Transverse colon (tissue), 4 donors: ENCODE measurements around the gene INSYN2B. TPM values are rescaled to one million over a fixed set of nuclear protein-coding genes. Genes with fewer than 3 reads are reported as not detected.

Experiments used
- DNase-seq: peaks from one replicate; pipeline ENCODE4 v3.0.0-alpha.2; 2019
- H3K27ac ChIP-seq, 4 donors: fragments of 200-600 bp; sonication (generic); 2 replicates each; pipeline ENCODE4 v1.5.1; 2016 to 2018; ENCODE audit warnings: inconsistent platforms in 4 of 4
- H3K27me3 ChIP-seq: fragments of 200-600 bp; sonication (generic); 2 replicates; pipeline ENCODE4 v1.5.1; 2017; ENCODE audit warnings: inconsistent platforms
- H3K36me3 ChIP-seq, 4 donors: fragments of 200-600 bp; sonication (generic); 2 replicates each; pipeline ENCODE4 v1.5.1; 2017 to 2019; ENCODE audit warnings: inconsistent platforms in 4 of 4
- H3K4me1 ChIP-seq, 4 donors: fragments of 200-600 bp; sonication (generic); 2 replicates each; pipeline ENCODE4 v1.5.1; 2017 to 2020; ENCODE audit warnings: inconsistent platforms in 4 of 4
- H3K4me3 ChIP-seq, 4 donors: fragments of 200-600 bp; sonication (generic); 1 replicate in 1 of 4; 2 replicates in 3 of 4; pipeline versions ENCODE4 v1.5.1 to v1.6.1; 2017 to 2019; ENCODE audit warnings: inconsistent platforms in 4 of 4
- H3K9me3 ChIP-seq, 2 donors: fragments of 200-600 bp; sonication (generic); 2 replicates each; pipeline ENCODE4 v1.5.1; 2017 to 2019; ENCODE audit warnings: inconsistent platforms in 2 of 2
- CTCF ChIP-seq, 5 experiments: fragments of 200-600 bp in 3 of 5; fragments of 450-650 bp in 2 of 5; sonication (generic) in 3 of 5; IDR thresholded peaks; 1 replicate in 2 of 5; 2 replicates in 3 of 5; pipeline ENCODE4 v1.5.1; 2016 to 2017; ENCODE audit warnings: antibody characterized with exemption in 5 of 5, inconsistent platforms in 3 of 5, mild to moderate bottlenecking in 2 of 5, moderate library complexity in 1 of 5
- EP300 ChIP-seq: sonication (generic); formaldehyde crosslinking; IDR thresholded peaks from one replicate; pipeline ENCODE4 v1.6.1; 2017; ENCODE audit warnings: antibody characterized with exemption, low read depth
- POLR2A ChIP-seq: fragments of 450-650 bp; IDR thresholded peaks from one replicate; pipeline ENCODE4 v1.6.1; 2016; ENCODE audit warnings: antibody characterized with exemption, mild to moderate bottlenecking, moderate library complexity
- POLR2AphosphoS5 ChIP-seq, 3 donors: sonication (generic); formaldehyde crosslinking; IDR thresholded peaks; one replicate each; pipeline ENCODE4 v1.6.1; 2016; ENCODE audit warnings: antibody characterized with exemption in 3 of 3
- WGBS, 2 donors: methylation state at CpG; one replicate each; pipeline ENCODE4 v1.1.5; 2018; ENCODE audit warnings: low coverage in 1 of 2; 5-methylcytosine and 5-hydroxymethylcytosine counted together
- in situ Hi-C, 4 donors: fragments of 200-750 bp; cut with MboI; loops; one replicate each; pipeline versions ENCODE4 v1.15.0 to v1.15.1; 2017; ENCODE audit warnings: low sequenced_read_pairs in 3 of 4, low pct_ligation_motif_present in 1 of 4, low pct_unique_long_range_greater_than_20kb in 1 of 4
- intact Hi-C: fragments of 100-400 bp; cut with DNase I; formaldehyde crosslinking; loops from one replicate; pipeline ENCODE4 v1.15.1; 2023; ENCODE audit warnings: low total_unique reads
- total RNA-seq, 4 donors: library from RNA; depleted of rRNA; stranded (reverse); fragments of >200 nt; gene quantifications; one replicate each; pipeline ENCODE4 v1.1.0, GENCODE V29; 2016

INSYN2B gene
- total RNA-seq, 4 donors from 2014 or later: not detected

GRCh38 chr5:169851321-169851850 is 128.9 kb downstream of the INSYN2B start:
- Histone ChIP-seq H3K27ac (no peak overlapping the region), H3K4me1 (no peaks in the 10 kb centered on the region), H3K9me3 (peaks cover 0 to 5% of the 10 kb centered on the region in 2 donors), H3K36me3 (no peaks in the 10 kb centered on the region), H3K4me3 (no peak overlapping the region), H3K27me3 (no peaks in the 10 kb centered on the region)
- TF ChIP-seq POLR2AphosphoS5 (IDR thresholded peaks at IDR 0.05): no peak
- no peak for TF ChIP-seq EP300
- TF ChIP-seq CTCF (IDR thresholded peaks at IDR 0.05): no peak
- TF ChIP-seq POLR2A: no peak
- WGBS, 2 donors: 77% methylated on average over 1 of the region's 1 CpG; no CpG with 5 or more reads in 1 of the 2 donors
- intact Hi-C loops: no loop called here
- DNase-seq: no peak
- in situ Hi-C loops: no loop called here

GRCh38 chr5:169850409-169850808 is 129.9 kb downstream of the INSYN2B start:
- Histone ChIP-seq H3K36me3 (no peaks in the 10 kb centered on the region), H3K4me1 (no peaks in the 10 kb centered on the region), H3K27me3 (no peaks in the 10 kb centered on the region), H3K9me3 (peaks cover 0 to 5% of the 10 kb centered on the region in 2 donors), H3K4me3 (no peak overlapping the region), H3K27ac (no peak overlapping the region)
- DNase-seq: no peak
- 93 to 100% methylated on average over 2 of the region's 2 CpGs for WGBS, 2 donors
- intact Hi-C loops: no loop called here
- TF ChIP-seq POLR2AphosphoS5 (IDR thresholded peaks at IDR 0.05): no peak
- no peak for TF ChIP-seq EP300
- TF ChIP-seq POLR2A: no peak
- TF ChIP-seq CTCF (IDR thresholded peaks at IDR 0.05): no peak
- in situ Hi-C loops: no loop called here

DNA sequence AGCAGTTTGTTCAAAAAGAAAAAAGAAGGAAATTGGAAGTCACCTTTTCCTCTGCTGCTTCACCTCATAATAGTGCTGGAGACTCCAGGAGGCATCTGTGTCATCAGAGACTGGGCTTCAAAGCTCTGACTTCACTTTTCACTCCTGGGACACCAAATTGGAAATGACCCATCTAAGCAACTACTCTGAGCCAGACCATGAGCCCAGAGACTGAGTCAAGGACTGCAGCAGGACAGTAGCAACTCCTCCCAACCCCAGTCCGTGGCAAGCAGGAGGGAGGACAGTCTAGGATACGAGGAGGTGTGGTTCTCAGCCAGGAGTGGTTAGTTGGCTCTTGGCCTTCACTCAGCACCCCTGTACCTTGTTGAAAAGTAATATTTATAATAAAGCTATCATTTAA is 131.5 kb downstream of the INSYN2B start:
- intact Hi-C loops (no loop called here), in situ Hi-C loops (no loop called here)
- H3K27ac ChIP-seq: no peak overlapping the region
- WGBS, 2 donors: 53% methylated on average over 2 of the region's 2 CpGs; no CpG with 5 or more reads in 1 of the 2 donors
- H3K4me3 ChIP-seq: no peak overlapping the region
- no peaks in the 10 kb centered on the region for H3K4me1 ChIP-seq
- no peak for TF ChIP-seq CTCF (IDR thresholded peaks at IDR 0.05)
- no peak for TF ChIP-seq EP300
- no peak for TF ChIP-seq POLR2A
- TF ChIP-seq POLR2AphosphoS5 (IDR thresholded peaks at IDR 0.05): no peak
- H3K27me3 ChIP-seq: no peaks in the 10 kb centered on the region
- H3K9me3 ChIP-seq: peaks cover 0 to 5% of the 10 kb centered on the region in 2 donors
- DNase-seq: no peak
- H3K36me3 ChIP-seq: no peaks in the 10 kb centered on the region

DNA sequence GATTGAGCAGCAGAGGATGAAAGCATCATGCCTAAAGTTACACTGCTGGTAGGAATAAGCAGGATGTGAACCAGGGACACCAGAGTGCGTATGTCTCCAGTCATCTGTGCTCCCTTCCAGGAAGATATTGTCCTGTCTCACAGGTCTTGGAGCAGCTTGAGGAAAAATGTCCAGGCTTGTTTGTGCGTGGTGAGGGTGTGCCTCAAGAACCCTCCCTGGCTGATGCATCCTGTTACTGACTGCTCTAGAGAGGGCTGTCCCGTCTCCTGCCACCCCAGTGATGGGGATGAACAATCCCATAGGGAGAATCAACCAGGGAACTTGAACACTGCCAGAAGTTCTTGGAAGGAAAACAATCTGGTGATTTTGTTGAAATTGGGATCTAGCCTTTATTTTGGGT is 132.0 kb downstream of the INSYN2B start:
- Histone ChIP-seq H3K27ac (no peak overlapping the region), H3K4me1 (no peaks in the 10 kb centered on the region), H3K4me3 (no peak overlapping the region), H3K36me3 (no peaks in the 10 kb centered on the region), H3K9me3 (peaks cover 0 to 5% of the 10 kb centered on the region in 2 donors), H3K27me3 (no peaks in the 10 kb centered on the region)
- intact Hi-C loops (no loop called here), in situ Hi-C loops (no loop called here)
- no peak for TF ChIP-seq EP300
- no peak for TF ChIP-seq POLR2A
- no peak for TF ChIP-seq CTCF (IDR thresholded peaks at IDR 0.05)
- TF ChIP-seq POLR2AphosphoS5 (IDR thresholded peaks at IDR 0.05): no peak
- WGBS, 2 donors: 87% methylated on average over 3 of the region's 3 CpGs; no CpG with 5 or more reads in 1 of the 2 donors
- no peak for DNase-seq
